ENCODE results near the gene DAPK2.

The DAPK2 gene

DNA sequence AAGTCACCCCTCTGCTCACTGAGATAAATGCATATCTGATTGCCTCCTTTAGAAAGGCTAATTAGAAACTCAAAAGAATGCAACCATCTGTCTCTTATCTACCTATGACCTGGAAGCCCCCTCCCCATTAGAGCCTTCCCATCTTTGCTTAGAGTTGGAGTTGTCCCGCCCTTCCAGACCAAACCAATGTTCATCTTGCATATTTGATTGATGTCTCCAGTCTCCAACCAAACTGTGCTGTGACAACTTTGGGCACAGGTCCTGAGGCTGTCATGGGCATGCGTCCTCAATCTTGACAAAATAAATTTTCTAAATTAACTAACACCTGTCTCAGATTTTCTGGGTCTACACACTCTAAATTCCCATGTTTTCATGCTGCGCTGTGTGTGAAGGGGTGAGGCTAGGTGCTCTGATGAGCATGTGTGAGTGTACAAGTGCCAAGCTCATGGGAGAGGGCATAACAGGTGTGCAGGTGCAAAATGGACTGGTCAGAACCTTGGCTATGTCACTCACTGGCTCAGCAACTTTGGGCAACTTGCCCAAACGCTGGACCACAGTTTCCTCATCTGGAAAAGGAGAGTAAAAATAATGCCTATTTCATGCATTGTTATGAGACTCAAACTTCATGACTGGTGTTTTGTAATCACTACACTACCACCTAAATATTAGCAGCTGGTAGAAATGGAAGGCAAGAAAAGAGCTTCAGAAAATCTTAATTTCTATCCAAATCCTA lies 7.2 kb downstream of the DAPK2 start:
- Histone ChIP-seq H3K27me3 (ENCODE audit: control insufficient read depth in 2 of 2, insufficient read depth in 2 of 2, low read length in 2 of 2) (no peaks in the 10 kb centered on the region), H3K36me3 (ENCODE audit: control insufficient read depth in 2 of 2, insufficient read depth in 2 of 2, low read length in 2 of 2) (peaks cover 15 to 21% of the 10 kb centered on the region in 2 donors), H3K9ac (ENCODE audit: low read depth in 1 of 2, low read length in 2 of 2) (no peak overlapping the region), H3K9me3 (ENCODE audit: control insufficient read depth in 2 of 2, low read length in 2 of 2) (no peaks in the 10 kb centered on the region), H3K4me1 (ENCODE audit: control insufficient read depth in 2 of 2, insufficient read depth in 2 of 2, low read length in 2 of 2) (peaks cover 0 to 2% of the 10 kb centered on the region in 2 donors), H3K27ac (ENCODE audit: low read depth in 2 of 2, low read length in 2 of 2) (no peak overlapping the region), H3K4me3 (ENCODE audit: low read length in 2 of 2) (no peak overlapping the region)

DNA sequence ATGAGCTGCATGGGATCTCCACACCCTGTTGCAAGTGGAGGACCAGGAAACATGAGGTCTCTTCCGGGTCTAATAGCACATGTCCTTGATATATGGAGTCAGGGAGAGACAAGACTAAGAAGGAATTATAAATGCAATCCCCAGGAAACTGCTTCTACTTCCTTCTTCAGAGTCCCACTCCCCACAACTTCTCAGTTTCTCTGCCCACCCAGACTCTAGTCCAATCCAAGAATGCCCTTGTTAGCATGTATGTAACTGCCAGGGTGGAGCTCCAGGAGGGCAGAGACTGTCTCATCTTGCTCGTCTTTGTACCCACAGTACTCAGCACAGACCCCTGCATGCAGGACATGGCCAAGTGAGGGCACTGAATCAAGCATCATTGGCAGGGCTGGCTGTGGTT lies 8.3 kb downstream of the DAPK2 start:
- peaks cover 0 to 2% of the 10 kb centered on the region in 2 donors for H3K4me1 ChIP-seq (ENCODE audit: control insufficient read depth in 2 of 2, insufficient read depth in 2 of 2, low read length in 2 of 2)
- no peak overlapping the region for H3K9ac ChIP-seq (ENCODE audit: low read depth in 1 of 2, low read length in 2 of 2)
- H3K27ac ChIP-seq (ENCODE audit: low read depth in 2 of 2, low read length in 2 of 2): no peak overlapping the region
- H3K27me3 ChIP-seq (ENCODE audit: control insufficient read depth in 2 of 2, insufficient read depth in 2 of 2, low read length in 2 of 2): no peaks in the 10 kb centered on the region
- H3K9me3 ChIP-seq (ENCODE audit: control insufficient read depth in 2 of 2, low read length in 2 of 2): no peaks in the 10 kb centered on the region
- peaks cover 15 to 21% of the 10 kb centered on the region in 2 donors for H3K36me3 ChIP-seq (ENCODE audit: control insufficient read depth in 2 of 2, insufficient read depth in 2 of 2, low read length in 2 of 2)
- no peak overlapping the region for H3K4me3 ChIP-seq (ENCODE audit: low read length in 2 of 2)

DNA sequence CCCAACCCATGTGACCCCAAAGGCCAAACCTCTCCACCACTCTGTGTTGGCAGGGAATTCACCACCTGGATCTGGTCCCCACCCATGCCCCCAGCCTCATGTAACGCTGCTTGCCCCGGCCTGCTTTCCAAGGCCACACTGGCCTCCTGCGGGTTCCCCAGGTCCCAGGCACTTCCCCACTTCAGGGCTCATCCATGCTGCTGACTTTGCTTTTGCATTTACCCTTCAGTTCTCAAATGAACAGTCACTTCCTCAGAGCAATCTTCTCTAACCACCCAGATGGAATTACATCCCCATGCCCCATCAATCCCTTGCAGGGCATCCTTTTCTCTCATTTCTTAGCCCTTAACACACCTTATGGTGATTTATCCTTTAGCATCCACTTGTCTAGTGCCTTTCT lies 9.2 kb downstream of the DAPK2 start:
- Histone ChIP-seq H3K27ac (ENCODE audit: low read depth in 2 of 2, low read length in 2 of 2) (no peak overlapping the region), H3K9ac (ENCODE audit: low read depth in 1 of 2, low read length in 2 of 2) (no peak overlapping the region), H3K27me3 (ENCODE audit: control insufficient read depth in 2 of 2, insufficient read depth in 2 of 2, low read length in 2 of 2) (no peaks in the 10 kb centered on the region), H3K36me3 (ENCODE audit: control insufficient read depth in 2 of 2, insufficient read depth in 2 of 2, low read length in 2 of 2) (peaks cover 15 to 21% of the 10 kb centered on the region in 2 donors), H3K4me1 (ENCODE audit: control insufficient read depth in 2 of 2, insufficient read depth in 2 of 2, low read length in 2 of 2) (peaks cover 0 to 2% of the 10 kb centered on the region in 2 donors), H3K9me3 (ENCODE audit: control insufficient read depth in 2 of 2, low read length in 2 of 2) (no peaks in the 10 kb centered on the region), H3K4me3 (ENCODE audit: low read length in 2 of 2) (no peak overlapping the region)

DNA sequence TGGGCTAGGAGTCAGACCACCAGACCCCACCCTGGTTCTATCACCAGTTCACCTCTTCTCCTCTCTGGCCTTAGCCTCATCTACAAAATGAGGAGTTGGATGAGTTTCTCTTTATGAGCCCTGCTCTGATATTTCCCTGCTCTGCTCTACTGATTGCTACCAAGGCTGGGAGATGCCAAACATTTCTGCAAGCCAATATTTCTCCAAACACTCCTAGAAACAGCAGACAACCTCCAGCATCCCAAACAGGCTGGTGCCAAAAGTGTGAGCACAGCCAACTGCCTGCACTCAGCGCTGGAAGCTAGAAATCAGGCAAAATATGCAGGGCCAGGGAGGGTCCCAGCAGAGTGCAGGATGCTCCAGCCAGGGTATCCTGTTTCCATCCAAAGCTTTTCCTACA lies 10.8 kb downstream of the DAPK2 start:
- Histone ChIP-seq H3K9me3 (ENCODE audit: control insufficient read depth in 2 of 2, low read length in 2 of 2) (no peaks in the 10 kb centered on the region), H3K9ac (ENCODE audit: low read depth in 1 of 2, low read length in 2 of 2) (no peak overlapping the region), H3K4me3 (ENCODE audit: low read length in 2 of 2) (no peak overlapping the region), H3K36me3 (ENCODE audit: control insufficient read depth in 2 of 2, insufficient read depth in 2 of 2, low read length in 2 of 2) (peaks cover 15 to 21% of the 10 kb centered on the region in 2 donors), H3K27ac (ENCODE audit: low read depth in 2 of 2, low read length in 2 of 2) (no peak overlapping the region), H3K4me1 (ENCODE audit: control insufficient read depth in 2 of 2, insufficient read depth in 2 of 2, low read length in 2 of 2) (peaks cover 0 to 2% of the 10 kb centered on the region in 2 donors), H3K27me3 (ENCODE audit: control insufficient read depth in 2 of 2, insufficient read depth in 2 of 2, low read length in 2 of 2) (no peaks in the 10 kb centered on the region)

DNA sequence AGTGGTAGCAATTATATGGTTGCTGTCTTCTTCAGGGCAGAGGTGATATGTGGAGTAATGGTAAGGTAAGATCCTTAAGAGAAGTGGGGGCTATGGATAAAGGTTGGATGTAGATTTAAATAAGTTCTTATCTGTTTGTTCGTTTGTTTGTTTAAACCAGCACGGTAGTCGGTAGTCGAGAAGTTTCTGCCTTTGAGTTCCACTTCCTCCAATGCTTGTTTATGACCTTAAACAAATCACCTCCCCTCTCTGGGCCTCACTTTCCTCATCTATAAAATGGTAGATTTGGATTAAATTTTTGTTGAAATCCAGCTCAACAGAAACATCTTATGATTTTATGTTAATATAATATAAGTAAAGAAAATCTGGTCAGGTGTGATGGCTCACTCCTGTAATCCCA lies 11.8 kb downstream of the DAPK2 start:
- no peak overlapping the region for H3K27ac ChIP-seq (ENCODE audit: low read depth in 2 of 2, low read length in 2 of 2)
- H3K27me3 ChIP-seq (ENCODE audit: control insufficient read depth in 2 of 2, insufficient read depth in 2 of 2, low read length in 2 of 2): no peaks in the 10 kb centered on the region
- no peak overlapping the region for H3K4me3 ChIP-seq (ENCODE audit: low read length in 2 of 2)
- peaks cover 0 to 2% of the 10 kb centered on the region in 2 donors for H3K4me1 ChIP-seq (ENCODE audit: control insufficient read depth in 2 of 2, insufficient read depth in 2 of 2, low read length in 2 of 2)
- no peak overlapping the region for H3K9ac ChIP-seq (ENCODE audit: low read depth in 1 of 2, low read length in 2 of 2)
- peaks cover 15% of the 10 kb centered on the region in 2 donors for H3K36me3 ChIP-seq (ENCODE audit: control insufficient read depth in 2 of 2, insufficient read depth in 2 of 2, low read length in 2 of 2)
- no peaks in the 10 kb centered on the region for H3K9me3 ChIP-seq (ENCODE audit: control insufficient read depth in 2 of 2, low read length in 2 of 2)

GRCh38 chr15:64032329-64032728 lies 14.0 kb downstream of the DAPK2 start:
- Histone ChIP-seq H3K36me3 (ENCODE audit: control insufficient read depth in 2 of 2, insufficient read depth in 2 of 2, low read length in 2 of 2) (peaks cover 4 to 7% of the 10 kb centered on the region in 2 donors), H3K4me1 (ENCODE audit: control insufficient read depth in 2 of 2, insufficient read depth in 2 of 2, low read length in 2 of 2) (peaks cover 8 to 9% of the 10 kb centered on the region in 2 donors), H3K4me3 (ENCODE audit: low read length in 2 of 2) (no peak overlapping the region), H3K27me3 (ENCODE audit: control insufficient read depth in 2 of 2, insufficient read depth in 2 of 2, low read length in 2 of 2) (no peaks in the 10 kb centered on the region), H3K9ac (ENCODE audit: low read depth in 1 of 2, low read length in 2 of 2) (no peak overlapping the region), H3K9me3 (ENCODE audit: control insufficient read depth in 2 of 2, low read length in 2 of 2) (no peaks in the 10 kb centered on the region), H3K27ac (ENCODE audit: low read depth in 2 of 2, low read length in 2 of 2) (no peak overlapping the region)

GRCh38 chr15:64030123-64030522 lies 16.2 kb downstream of the DAPK2 start:
- Histone ChIP-seq H3K27ac (ENCODE audit: low read depth in 2 of 2, low read length in 2 of 2) (no peak overlapping the region), H3K4me3 (ENCODE audit: low read length in 2 of 2) (no peak overlapping the region), H3K9ac (ENCODE audit: low read depth in 1 of 2, low read length in 2 of 2) (no peak overlapping the region), H3K4me1 (ENCODE audit: control insufficient read depth in 2 of 2, insufficient read depth in 2 of 2, low read length in 2 of 2) (peaks cover 13 to 17% of the 10 kb centered on the region in 2 donors), H3K9me3 (ENCODE audit: control insufficient read depth in 2 of 2, low read length in 2 of 2) (no peaks in the 10 kb centered on the region), H3K36me3 (ENCODE audit: control insufficient read depth in 2 of 2, insufficient read depth in 2 of 2, low read length in 2 of 2) (no peaks in the 10 kb centered on the region), H3K27me3 (ENCODE audit: control insufficient read depth in 2 of 2, insufficient read depth in 2 of 2, low read length in 2 of 2) (no peaks in the 10 kb centered on the region)

DNA sequence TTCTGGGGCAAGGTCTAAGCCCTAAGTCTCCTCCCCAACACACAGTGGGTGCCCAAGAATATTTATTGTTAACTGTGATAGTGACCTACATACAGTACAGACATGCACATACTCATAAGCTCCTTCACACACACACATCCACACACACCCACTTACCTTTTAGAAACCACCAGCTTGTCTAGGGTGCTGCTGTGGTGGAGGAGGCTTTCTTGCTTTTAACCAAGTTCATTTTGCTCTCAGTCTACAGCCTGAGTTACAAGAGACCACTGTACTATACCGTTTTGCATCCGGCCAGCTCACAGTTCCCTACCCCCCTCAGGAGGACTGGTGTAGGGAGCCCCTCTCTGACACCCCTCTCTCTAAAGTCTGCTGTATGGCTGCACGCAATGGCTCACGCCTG lies 16.7 kb downstream of the DAPK2 start:
- no peaks in the 10 kb centered on the region for H3K36me3 ChIP-seq (ENCODE audit: control insufficient read depth in 2 of 2, insufficient read depth in 2 of 2, low read length in 2 of 2)
- H3K9ac ChIP-seq (ENCODE audit: low read depth in 1 of 2, low read length in 2 of 2): no peak overlapping the region
- no peaks in the 10 kb centered on the region for H3K27me3 ChIP-seq (ENCODE audit: control insufficient read depth in 2 of 2, insufficient read depth in 2 of 2, low read length in 2 of 2)
- H3K4me3 ChIP-seq (ENCODE audit: low read length in 2 of 2): no peak overlapping the region
- H3K27ac ChIP-seq (ENCODE audit: low read depth in 2 of 2, low read length in 2 of 2): no peak overlapping the region
- H3K9me3 ChIP-seq (ENCODE audit: control insufficient read depth in 2 of 2, low read length in 2 of 2): no peaks in the 10 kb centered on the region
- peaks cover 13 to 22% of the 10 kb centered on the region in 2 donors for H3K4me1 ChIP-seq (ENCODE audit: control insufficient read depth in 2 of 2, insufficient read depth in 2 of 2, low read length in 2 of 2)

- H3K27ac ChIP-seq (ENCODE audit: low read depth in 2 of 2, low read length in 2 of 2): no peak overlapping the region
- no peaks in the 10 kb centered on the region for H3K9me3 ChIP-seq (ENCODE audit: control insufficient read depth in 2 of 2, low read length in 2 of 2)
- no peaks in the 10 kb centered on the region for H3K27me3 ChIP-seq (ENCODE audit: control insufficient read depth in 2 of 2, insufficient read depth in 2 of 2, low read length in 2 of 2)
- no peak overlapping the region for H3K9ac ChIP-seq (ENCODE audit: low read depth in 1 of 2, low read length in 2 of 2)
- no peak overlapping the region for H3K4me3 ChIP-seq (ENCODE audit: low read length in 2 of 2)
- peaks cover 14 to 26% of the 10 kb centered on the region in 2 donors for H3K4me1 ChIP-seq (ENCODE audit: control insufficient read depth in 2 of 2, insufficient read depth in 2 of 2, low read length in 2 of 2)
- H3K36me3 ChIP-seq (ENCODE audit: control insufficient read depth in 2 of 2, insufficient read depth in 2 of 2, low read length in 2 of 2): no peaks in the 10 kb centered on the region
Measured at GRCh38 chr15:64029110-64029509, 17.2 kb downstream of the DAPK2 start.

GRCh38 chr15:64026591-64026990 lies 19.7 kb downstream of the DAPK2 start:
- H3K27me3 ChIP-seq (ENCODE audit: control insufficient read depth in 2 of 2, insufficient read depth in 2 of 2, low read length in 2 of 2): no peaks in the 10 kb centered on the region
- peaks cover 24 to 49% of the 10 kb centered on the region in 2 donors for H3K4me1 ChIP-seq (ENCODE audit: control insufficient read depth in 2 of 2, insufficient read depth in 2 of 2, low read length in 2 of 2)
- H3K9ac ChIP-seq (ENCODE audit: low read depth in 1 of 2, low read length in 2 of 2): no peak overlapping the region
- no peaks in the 10 kb centered on the region for H3K36me3 ChIP-seq (ENCODE audit: control insufficient read depth in 2 of 2, insufficient read depth in 2 of 2, low read length in 2 of 2)
- H3K27ac ChIP-seq (ENCODE audit: low read depth in 2 of 2, low read length in 2 of 2): no peak overlapping the region
- no peaks in the 10 kb centered on the region for H3K9me3 ChIP-seq (ENCODE audit: control insufficient read depth in 2 of 2, low read length in 2 of 2)
- H3K4me3 ChIP-seq (ENCODE audit: low read length in 2 of 2): no peak overlapping the region

Measured in mucosa of rectum (tissue), 2 donors.